Skeletal muscle cell (primary cell): Measurements from ENCODE around the gene SLC24A3.

ENCODE experiments used
- DNase-seq: peaks from one replicate; pipeline ENCODE4 v3.0.0-alpha.2; 2010; ENCODE audit warnings: low read depth
- H3K4me3 ChIP-seq: 2 replicates; pipeline ENCODE4 v1.5.1; 2011; ENCODE audit warnings: low read depth, mild to moderate bottlenecking, control low read depth, low read length, moderate library complexity

Gene SLC24A3

GRCh38 chr20:19330038-19330437, 117.6 kb downstream of the SLC24A3 start:
- DNase-seq, result no peak
- no peak overlapping the region for H3K4me3 ChIP-seq

GRCh38 chr20:19330731-19331130, 118.3 kb downstream of the SLC24A3 start:
- no peak for DNase-seq

GRCh38 chr20:19333563-19333962, 121.1 kb downstream of the SLC24A3 start:
- DNase-seq, result no peak
- H3K4me3 ChIP-seq, result no peak overlapping the region

More at GRCh38 chr20:19330731-19331130, 118.3 kb downstream of the SLC24A3 start:
- H3K4me3 ChIP-seq, result no peak overlapping the region

- DNase-seq, result no peak
- H3K4me3 ChIP-seq, result no peak overlapping the region
Measured at GRCh38 chr20:19335341-19335740, 122.9 kb downstream of the SLC24A3 start.

- no peak for DNase-seq
Measured at GRCh38 chr20:19335916-19336315, 123.5 kb downstream of the SLC24A3 start.

GRCh38 chr20:19336631-19337030, 124.2 kb downstream of the SLC24A3 start:
- no peak for DNase-seq
- no peak overlapping the region for H3K4me3 ChIP-seq

More at GRCh38 chr20:19335916-19336315, 123.5 kb downstream of the SLC24A3 start:
- no peak overlapping the region for H3K4me3 ChIP-seq

- DNase-seq, result no peak
- H3K4me3 ChIP-seq, result no peak overlapping the region
Measured at GRCh38 chr20:19338380-19338779, 125.9 kb downstream of the SLC24A3 start.

GRCh38 chr20:19338960-19339359, 126.5 kb downstream of the SLC24A3 start:
- DNase-seq, result no peak
- H3K4me3 ChIP-seq, result no peak overlapping the region

GRCh38 chr20:19341348-19342053, 129.1 kb downstream of the SLC24A3 start:
- H3K4me3 ChIP-seq, result no peak overlapping the region
- no peak for DNase-seq

GRCh38 chr20:19344341-19344740, 131.9 kb downstream of the SLC24A3 start:
- no peak for DNase-seq
- H3K4me3 ChIP-seq, result no peak overlapping the region

GRCh38 chr20:19347943-19348456, 135.6 kb downstream of the SLC24A3 start:
- no peak overlapping the region for H3K4me3 ChIP-seq
- no peak for DNase-seq

GRCh38 chr20:19348582-19348981, 136.1 kb downstream of the SLC24A3 start:
- no peak for DNase-seq
- H3K4me3 ChIP-seq, result no peak overlapping the region

- DNase-seq, result no peak
Measured at GRCh38 chr20:19349879-19350278, 137.4 kb downstream of the SLC24A3 start.

GRCh38 chr20:19351542-19351941, 139.1 kb downstream of the SLC24A3 start:
- H3K4me3 ChIP-seq, result no peak overlapping the region
- DNase-seq, result no peak

More at GRCh38 chr20:19349879-19350278, 137.4 kb downstream of the SLC24A3 start:
- no peak overlapping the region for H3K4me3 ChIP-seq

- no peak overlapping the region for H3K4me3 ChIP-seq
- DNase-seq, result no peak
Measured at GRCh38 chr20:19354950-19355349, 142.5 kb downstream of the SLC24A3 start.

- H3K4me3 ChIP-seq, result no peak overlapping the region
- no peak for DNase-seq
Measured at GRCh38 chr20:19361790-19362189, 149.3 kb downstream of the SLC24A3 start.

GRCh38 chr20:19363476-19363875, 151.0 kb downstream of the SLC24A3 start:
- no peak for DNase-seq
- no peak overlapping the region for H3K4me3 ChIP-seq

GRCh38 chr20:19367591-19367990, 155.1 kb downstream of the SLC24A3 start:
- H3K4me3 ChIP-seq, result no peak overlapping the region

GRCh38 chr20:19368351-19368750, 155.9 kb downstream of the SLC24A3 start:
- DNase-seq, result no peak
- H3K4me3 ChIP-seq, result no peak overlapping the region

More at GRCh38 chr20:19367591-19367990, 155.1 kb downstream of the SLC24A3 start:
- no peak for DNase-seq

GRCh38 chr20:19370076-19371075, 157.9 kb downstream of the SLC24A3 start:
- no peak for DNase-seq
- H3K4me3 ChIP-seq, result no peak overlapping the region
